ENCODE results near the gene TCF7L1.

Gene TCF7L1

DNA sequence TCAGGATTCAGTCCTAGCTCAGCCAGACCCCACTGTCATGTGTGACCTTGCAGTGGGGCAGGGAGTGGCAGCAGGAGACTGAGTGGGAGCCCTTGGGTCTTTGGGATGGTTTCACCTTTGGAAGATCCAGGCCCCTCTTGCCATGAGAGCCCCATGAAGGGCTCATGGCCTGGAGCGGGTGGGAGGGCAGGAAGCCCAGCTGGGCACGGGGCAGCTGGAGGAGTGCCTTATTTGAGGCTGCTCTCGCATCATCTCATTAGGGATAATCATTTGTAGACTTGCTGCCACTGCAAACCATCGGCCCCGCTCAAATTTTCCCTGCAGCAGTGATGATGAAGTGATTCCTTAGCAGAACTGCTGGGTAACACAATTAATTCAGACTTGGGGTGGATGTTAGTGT, 120.7 kb downstream of the TCF7L1 start:
- TF ChIP-seq, protein P1, sequence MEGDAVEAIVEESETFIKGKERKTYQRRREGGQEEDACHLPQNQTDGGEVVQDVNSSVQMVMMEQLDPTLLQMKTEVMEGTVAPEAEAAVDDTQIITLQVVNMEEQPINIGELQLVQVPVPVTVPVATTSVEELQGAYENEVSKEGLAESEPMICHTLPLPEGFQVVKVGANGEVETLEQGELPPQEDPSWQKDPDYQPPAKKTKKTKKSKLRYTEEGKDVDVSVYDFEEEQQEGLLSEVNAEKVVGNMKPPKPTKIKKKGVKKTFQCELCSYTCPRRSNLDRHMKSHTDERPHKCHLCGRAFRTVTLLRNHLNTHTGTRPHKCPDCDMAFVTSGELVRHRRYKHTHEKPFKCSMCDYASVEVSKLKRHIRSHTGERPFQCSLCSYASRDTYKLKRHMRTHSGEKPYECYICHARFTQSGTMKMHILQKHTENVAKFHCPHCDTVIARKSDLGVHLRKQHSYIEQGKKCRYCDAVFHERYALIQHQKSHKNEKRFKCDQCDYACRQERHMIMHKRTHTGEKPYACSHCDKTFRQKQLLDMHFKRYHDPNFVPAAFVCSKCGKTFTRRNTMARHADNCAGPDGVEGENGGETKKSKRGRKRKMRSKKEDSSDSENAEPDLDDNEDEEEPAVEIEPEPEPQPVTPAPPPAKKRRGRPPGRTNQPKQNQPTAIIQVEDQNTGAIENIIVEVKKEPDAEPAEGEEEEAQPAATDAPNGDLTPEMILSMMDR (IDR thresholded peaks at IDR 0.05; ENCODE audit: low read depth, low read length): no peak
- no peak overlapping the region for H3K4me3 ChIP-seq (ENCODE audit: low read depth, low read length)

DNA sequence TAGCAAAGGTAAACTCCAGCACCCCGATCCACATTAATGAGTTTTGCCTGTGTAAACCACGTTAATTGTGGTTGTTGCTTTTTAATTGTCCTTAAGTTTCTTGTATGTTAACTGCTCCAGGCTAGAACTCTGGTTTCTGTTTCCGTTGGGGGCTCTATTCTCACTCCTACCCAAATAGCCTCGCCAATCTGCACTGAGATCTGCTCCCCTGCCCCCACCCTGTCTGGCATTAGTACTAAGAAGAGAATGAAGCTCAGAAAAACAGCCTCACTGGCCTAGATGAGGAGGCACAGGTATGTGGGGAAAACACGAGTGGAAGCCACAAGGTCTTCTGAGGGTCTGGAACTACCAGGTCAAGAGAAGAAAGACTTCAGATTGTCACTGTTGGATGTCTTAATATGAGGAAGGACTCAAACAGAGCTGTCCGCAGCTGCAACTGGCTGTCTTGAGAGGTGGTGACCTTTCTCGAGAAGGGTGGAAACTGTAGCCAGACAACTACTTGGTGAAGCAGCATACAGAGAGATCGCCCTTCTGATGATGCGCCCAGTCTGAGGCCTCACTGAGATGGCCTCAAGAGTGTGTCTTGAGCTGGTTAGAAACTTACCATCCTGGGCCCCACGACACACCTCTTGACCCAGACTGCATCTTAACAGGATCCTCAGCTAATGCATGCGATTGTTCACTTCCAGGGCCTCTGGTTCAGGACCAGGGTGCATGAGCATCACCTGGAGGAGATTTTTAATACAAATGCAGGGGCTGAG, 121.5 kb downstream of the TCF7L1 start:
- no peak overlapping the region for H3K4me3 ChIP-seq (ENCODE audit: low read depth, low read length)
- TF ChIP-seq, protein P1 (IDR thresholded peaks at IDR 0.05; ENCODE audit: low read depth, low read length): no peak

DNA sequence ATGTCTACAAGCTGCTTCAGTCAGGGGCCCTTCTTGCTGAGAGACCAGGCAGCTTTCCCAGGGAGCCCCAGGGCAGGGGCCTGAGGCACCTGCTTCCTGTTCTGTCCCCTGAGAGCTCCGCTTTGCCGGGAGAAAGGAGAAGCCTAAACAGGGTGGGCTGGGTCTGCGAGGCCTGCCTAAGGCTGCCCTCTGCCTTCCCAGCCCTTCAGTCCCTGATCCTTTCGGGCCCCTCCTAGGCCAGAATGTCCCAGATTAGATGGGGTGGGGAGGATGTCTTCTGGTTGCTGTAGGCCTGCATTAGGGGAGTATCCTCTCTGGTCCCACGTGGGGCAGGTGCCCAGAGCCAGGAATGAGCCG, 122.2 kb downstream of the TCF7L1 start:
- no peak overlapping the region for H3K4me3 ChIP-seq (ENCODE audit: low read depth, low read length)
- TF ChIP-seq, protein P1 (IDR thresholded peaks at IDR 0.05; ENCODE audit: low read depth, low read length): no peak

DNA sequence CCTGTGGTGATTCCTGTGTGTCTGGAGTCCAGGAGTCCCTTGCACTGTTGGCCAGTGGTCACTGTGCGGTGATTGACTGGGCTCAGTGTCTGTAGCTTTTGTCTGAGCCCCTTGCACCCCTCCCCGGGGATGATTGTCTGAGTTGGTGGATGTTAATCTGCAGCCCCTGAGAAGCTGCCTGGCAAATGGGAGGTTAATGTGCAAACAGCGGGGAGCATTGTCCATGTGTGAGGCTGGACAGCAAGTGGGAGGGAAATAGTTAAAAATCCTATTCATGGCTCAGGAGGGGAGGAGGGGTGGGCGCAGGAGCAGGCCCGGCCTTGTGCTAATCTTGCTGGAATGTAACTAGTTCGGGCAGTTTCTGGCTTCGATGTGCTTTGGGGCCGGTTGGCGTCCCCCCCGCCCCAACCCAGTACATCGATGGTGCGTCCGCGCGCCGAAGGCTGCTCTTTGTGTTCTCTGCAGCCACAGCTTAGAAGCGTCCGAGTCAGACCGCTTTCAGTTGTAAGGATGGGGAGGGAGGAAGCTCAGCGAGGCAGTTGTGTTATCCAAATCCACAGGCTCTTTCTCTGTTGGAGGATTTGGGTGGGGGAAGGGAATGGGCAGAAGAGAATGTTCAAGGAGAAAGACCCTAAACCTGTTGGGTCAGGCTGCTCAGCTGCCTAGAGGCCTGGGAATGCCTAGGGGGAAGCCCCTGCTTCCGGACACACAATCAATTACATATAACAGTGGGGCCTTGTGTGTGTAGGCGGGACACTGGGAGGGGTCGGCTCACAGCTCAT, 122.8 kb downstream of the TCF7L1 start:
- TF ChIP-seq, protein P1 (IDR thresholded peaks at IDR 0.05; ENCODE audit: low read depth, low read length): no peak
- peak overlapping the region; percentile 52 for H3K4me3 ChIP-seq (ENCODE audit: low read depth, low read length)

DNA sequence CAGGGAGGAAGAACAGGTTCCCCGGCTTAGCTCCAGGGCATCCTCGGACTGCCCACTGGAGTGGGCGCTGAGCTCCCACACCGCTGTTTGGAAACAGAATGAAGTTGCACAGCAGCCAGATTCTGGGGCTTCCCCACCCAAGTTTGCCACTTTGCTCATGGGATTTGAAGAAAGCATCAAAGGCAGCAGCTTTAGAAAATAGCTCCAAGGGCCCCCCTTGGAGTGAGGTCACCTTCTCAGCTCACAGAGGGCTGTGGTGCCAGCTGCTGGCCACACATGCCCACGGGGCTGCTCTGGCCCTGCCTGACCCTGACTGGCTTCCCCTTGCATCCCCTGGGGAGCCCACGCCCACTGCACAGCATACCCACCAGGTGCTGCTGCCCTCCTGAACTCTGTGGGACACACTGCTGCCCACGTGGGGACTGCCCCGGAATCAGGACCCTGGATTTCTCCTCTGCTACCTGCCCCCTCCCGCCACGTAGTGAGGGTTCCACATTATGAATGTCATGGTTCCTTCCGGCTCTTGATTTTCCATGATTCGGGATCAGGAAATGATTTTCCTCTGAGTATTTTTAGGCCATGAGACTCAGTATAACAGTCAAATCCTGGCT, 124.3 kb downstream of the TCF7L1 start:
- H3K4me3 ChIP-seq (ENCODE audit: low read depth, low read length): no peak overlapping the region
- TF ChIP-seq, protein P1 (IDR thresholded peaks at IDR 0.05; ENCODE audit: low read depth, low read length): no peak

DNA sequence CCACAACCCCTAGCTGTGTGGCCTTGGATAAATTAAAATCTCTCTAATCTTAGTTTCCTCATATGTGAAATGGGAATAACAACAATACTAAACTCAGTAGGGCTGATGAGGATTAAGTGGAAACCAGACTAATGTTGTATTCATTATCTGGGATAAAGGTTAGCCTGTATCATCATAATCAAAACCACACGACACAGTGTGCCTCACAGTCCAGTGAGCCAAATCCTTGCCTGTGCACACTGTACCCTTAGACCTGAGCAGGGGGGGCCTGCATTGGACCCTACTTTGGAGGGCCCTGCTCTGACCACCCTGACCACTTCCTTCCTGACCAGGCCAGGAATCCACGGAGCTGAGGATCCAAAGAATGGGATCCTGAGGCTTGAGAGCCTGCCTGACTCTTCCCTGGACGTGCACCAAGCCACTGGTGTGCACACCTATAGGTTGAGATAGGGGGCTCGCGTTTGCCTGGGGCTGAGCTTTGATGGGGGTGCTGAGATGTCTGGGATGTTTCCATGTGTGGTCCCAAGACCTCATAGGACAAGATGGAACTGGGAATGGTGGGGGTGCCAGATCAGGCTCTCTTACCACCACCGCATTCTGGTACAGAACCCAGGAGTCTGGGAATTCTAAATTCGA, 124.9 kb downstream of the TCF7L1 start:
- no peak overlapping the region for H3K4me3 ChIP-seq (ENCODE audit: low read depth, low read length)
- TF ChIP-seq, protein P1 (IDR thresholded peaks at IDR 0.05; ENCODE audit: low read depth, low read length): no peak
